PC-3 (cell line): ENCODE results near the gene TCERG1L.

Experiments used
- CTCF ChIP-seq: fragments of 300-600 bp; sonication (generic); conservative IDR thresholded peaks from 2 replicates; pipeline ENCODE4 v1.5.1; 2017; ENCODE audit warnings: antibody characterized with exemption, low read depth, mild to moderate bottlenecking, low read length
- EZH2phosphoT487 ChIP-seq: fragments of 300-600 bp; sonication (generic); IDR thresholded peaks from 2 replicates; pipeline ENCODE4 v1.6.1; 2018; ENCODE audit warnings: mild to moderate bottlenecking, antibody characterized with exemption, low read length, borderline replicate concordance

GRCh38 chr10:131072651-131073468 lies 238.7 kb downstream of the TCERG1L start:
- TF ChIP-seq CTCF = no peak
- TF ChIP-seq EZH2phosphoT487 = no peak
